Body of pancreas (tissue), 4 donors: ENCODE measurements around the gene RNF180.

Experiments
- CTCF ChIP-seq, 7 experiments: fragments of 450-650 bp in 4 of 7; fragments of 200-600 bp in 3 of 7; sonication (generic) in 3 of 7; IDR thresholded peaks; one replicate each; pipeline ENCODE4 v1.5.1; 2016 to 2019; ENCODE audit warnings: antibody characterized with exemption in 7 of 7
- POLR2A ChIP-seq, 3 donors: fragments of 450-650 bp; IDR thresholded peaks; one replicate each; pipeline ENCODE4 v1.6.1; 2016; ENCODE audit warnings: antibody characterized with exemption in 3 of 3, mild to moderate bottlenecking in 2 of 3

- no peak for TF ChIP-seq CTCF (IDR thresholded peaks at IDR 0.05)
- no peak for TF ChIP-seq POLR2A (IDR thresholded peaks at IDR 0.05)
Observed at GRCh38 chr5:64183956-64184355, 18.3 kb downstream of the RNF180 start.
